ENCODE results near the gene RPL28.

DNA sequence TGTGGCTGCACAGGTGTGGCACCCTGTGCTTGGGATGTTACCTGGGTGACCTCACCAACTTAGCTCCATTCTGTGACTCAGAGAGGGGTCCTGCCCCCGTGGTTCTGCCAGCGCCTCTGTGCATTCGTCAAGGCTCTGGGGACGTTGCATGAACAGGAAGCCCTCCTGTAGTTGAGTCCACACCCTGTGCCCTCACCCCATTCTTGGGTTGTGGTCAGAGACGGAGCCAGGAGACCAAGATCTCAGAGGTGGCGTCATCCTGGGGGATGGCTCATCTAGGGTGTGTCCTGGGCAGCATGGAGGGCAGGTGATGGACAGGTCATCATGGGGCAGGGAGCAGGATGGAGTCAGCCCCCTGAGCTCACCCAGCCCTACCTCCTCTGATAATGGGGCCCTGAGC, 33.7 kb upstream of the RPL28 start:
- TF ChIP-seq POLR2A (IDR thresholded peaks at IDR 0.05): no peak
- TF ChIP-seq, protein P1, sequence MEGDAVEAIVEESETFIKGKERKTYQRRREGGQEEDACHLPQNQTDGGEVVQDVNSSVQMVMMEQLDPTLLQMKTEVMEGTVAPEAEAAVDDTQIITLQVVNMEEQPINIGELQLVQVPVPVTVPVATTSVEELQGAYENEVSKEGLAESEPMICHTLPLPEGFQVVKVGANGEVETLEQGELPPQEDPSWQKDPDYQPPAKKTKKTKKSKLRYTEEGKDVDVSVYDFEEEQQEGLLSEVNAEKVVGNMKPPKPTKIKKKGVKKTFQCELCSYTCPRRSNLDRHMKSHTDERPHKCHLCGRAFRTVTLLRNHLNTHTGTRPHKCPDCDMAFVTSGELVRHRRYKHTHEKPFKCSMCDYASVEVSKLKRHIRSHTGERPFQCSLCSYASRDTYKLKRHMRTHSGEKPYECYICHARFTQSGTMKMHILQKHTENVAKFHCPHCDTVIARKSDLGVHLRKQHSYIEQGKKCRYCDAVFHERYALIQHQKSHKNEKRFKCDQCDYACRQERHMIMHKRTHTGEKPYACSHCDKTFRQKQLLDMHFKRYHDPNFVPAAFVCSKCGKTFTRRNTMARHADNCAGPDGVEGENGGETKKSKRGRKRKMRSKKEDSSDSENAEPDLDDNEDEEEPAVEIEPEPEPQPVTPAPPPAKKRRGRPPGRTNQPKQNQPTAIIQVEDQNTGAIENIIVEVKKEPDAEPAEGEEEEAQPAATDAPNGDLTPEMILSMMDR (IDR thresholded peaks at IDR 0.05): no peak
